Chondrocyte (in vitro differentiated cells): ENCODE data around the gene TRAPPC2L. TPM values are rescaled to one million over a fixed set of nuclear protein-coding genes. Genes with fewer than 3 reads are reported as not detected.

ENCODE experiments used
- DNase-seq: peaks from one replicate; pipeline ENCODE4 v3.0.0; 2021; ENCODE audit warnings: mixed read lengths, low spot score
- H3K27ac Mint-ChIP-seq: one replicate; pipeline ENCODE4 v1.8.0; 2021; ENCODE audit warnings: mild to moderate bottlenecking, moderate library complexity, mixed read lengths; ENCODE audit not compliant: unreplicated experiment
- H3K27me3 Mint-ChIP-seq: 2 replicates; pipeline ENCODE4 v1.8.0; 2021; ENCODE audit warnings: low read depth, mixed read lengths
- H3K36me3 Mint-ChIP-seq: 2 replicates; pipeline ENCODE4 v1.8.0; 2021; ENCODE audit warnings: low read depth, mixed read lengths
- H3K4me1 Mint-ChIP-seq: 2 replicates; pipeline ENCODE4 v1.8.0; 2021; ENCODE audit warnings: low read depth, mild to moderate bottlenecking, mixed read lengths
- H3K4me3 Mint-ChIP-seq: one replicate; pipeline ENCODE4 v1.8.0; 2021; ENCODE audit warnings: mild to moderate bottlenecking, moderate library complexity, mixed read lengths; ENCODE audit not compliant: unreplicated experiment
- H3K9me3 Mint-ChIP-seq: 2 replicates; pipeline ENCODE4 v1.8.0; 2021; ENCODE audit warnings: low read depth, mixed read lengths
- CTCF ChIP-seq: fragments of 200-600 bp; sonication (generic); IDR thresholded peaks from 2 replicates; pipeline ENCODE4 v1.5.0; 2021; ENCODE audit warnings: antibody characterized with exemption, mild to moderate bottlenecking, moderate library complexity
- total RNA-seq: library from RNA; stranded (reverse); gene quantifications from 3 replicates; pipeline ENCODE4 v1.2.1, GENCODE V29; 2021

The TRAPPC2L gene
- total RNA-seq, 1 donor from 2014 or later, result 52.5 TPM

- no peak for TF ChIP-seq CTCF
- H3K4me3 Mint-ChIP-seq, result no peak overlapping the region
- H3K9me3 Mint-ChIP-seq, result no peaks in the 10 kb centered on the region
- H3K27me3 Mint-ChIP-seq, result peaks cover 30% of the 10 kb centered on the region
- H3K27ac Mint-ChIP-seq, result no peak overlapping the region
- no peak for DNase-seq
- H3K4me1 Mint-ChIP-seq, result no peaks in the 10 kb centered on the region
- no peaks in the 10 kb centered on the region for H3K36me3 Mint-ChIP-seq
These were observed 22.8 kb downstream of the TRAPPC2L start for GRCh38 chr16:88879788-88880055.

- Mint-ChIP-seq H3K4me1 (no peaks in the 10 kb centered on the region), H3K27ac (no peak overlapping the region), H3K9me3 (no peaks in the 10 kb centered on the region), H3K4me3 (no peak overlapping the region), H3K27me3 (peaks cover 25% of the 10 kb centered on the region), H3K36me3 (no peaks in the 10 kb centered on the region)
- TF ChIP-seq CTCF, result no peak
- no peak for DNase-seq
These were observed 23.5 kb downstream of the TRAPPC2L start for GRCh38 chr16:88880226-88881006.

- no peak for TF ChIP-seq CTCF
- H3K9me3 Mint-ChIP-seq, result no peaks in the 10 kb centered on the region
- H3K4me1 Mint-ChIP-seq, result no peaks in the 10 kb centered on the region
- no peaks in the 10 kb centered on the region for H3K36me3 Mint-ChIP-seq
- H3K4me3 Mint-ChIP-seq, result no peak overlapping the region
- DNase-seq, result no peak
- peaks cover 21% of the 10 kb centered on the region for H3K27me3 Mint-ChIP-seq
- H3K27ac Mint-ChIP-seq, result no peak overlapping the region
These were observed 24.2 kb downstream of the TRAPPC2L start for GRCh38 chr16:88881007-88881615.

- Mint-ChIP-seq H3K36me3 (no peaks in the 10 kb centered on the region), H3K9me3 (no peaks in the 10 kb centered on the region), H3K27me3 (peaks cover 16% of the 10 kb centered on the region), H3K4me3 (no peak overlapping the region), H3K27ac (no peak overlapping the region), H3K4me1 (no peaks in the 10 kb centered on the region)
- no peak for DNase-seq
- TF ChIP-seq CTCF, result no peak
These were observed 24.9 kb downstream of the TRAPPC2L start for GRCh38 chr16:88881675-88882357.

GRCh38 chr16:88882358-88883030 lies 25.6 kb downstream of the TRAPPC2L start:
- Mint-ChIP-seq H3K36me3 (no peaks in the 10 kb centered on the region), H3K27me3 (peaks cover 16% of the 10 kb centered on the region), H3K9me3 (no peaks in the 10 kb centered on the region), H3K4me1 (no peaks in the 10 kb centered on the region), H3K4me3 (no peak overlapping the region), H3K27ac (no peak overlapping the region)
- no peak for TF ChIP-seq CTCF
- DNase-seq, result no peak
